Epithelial cell of proximal tubule (primary cell): ENCODE data around the gene GPR107. TPM values are rescaled to one million over a fixed set of nuclear protein-coding genes. Genes with fewer than 3 reads are reported as not detected.

Experiments used
- DNase-seq: peaks from one replicate; pipeline ENCODE4 v3.0.0-alpha.2; 2011; ENCODE audit warnings: low read depth
- H3K4me3 ChIP-seq: 2 replicates; pipeline ENCODE4 v1.5.1; 2011; ENCODE audit warnings: low read depth, mild to moderate bottlenecking, low read length
- total RNA-seq: library from RNA; depleted of rRNA; stranded (reverse); fragments of >200 nt; gene quantifications from 2 replicates; pipeline ENCODE4 v1.2.3, GENCODE V29; 2015
- TF ChIP-seq, protein P1 (sequence below): conservative IDR thresholded peaks from 2 replicates; pipeline ENCODE4 v1.5.1; 2012; ENCODE audit warnings: low read depth, mild to moderate bottlenecking, low read length

GPR107 gene
- total RNA-seq, 1 donor from 2014 or later: 13.5 TPM

GRCh38 chr9:130058887-130059286, 5.2 kb downstream of the GPR107 start:
- no peak overlapping the region for H3K4me3 ChIP-seq

DNA sequence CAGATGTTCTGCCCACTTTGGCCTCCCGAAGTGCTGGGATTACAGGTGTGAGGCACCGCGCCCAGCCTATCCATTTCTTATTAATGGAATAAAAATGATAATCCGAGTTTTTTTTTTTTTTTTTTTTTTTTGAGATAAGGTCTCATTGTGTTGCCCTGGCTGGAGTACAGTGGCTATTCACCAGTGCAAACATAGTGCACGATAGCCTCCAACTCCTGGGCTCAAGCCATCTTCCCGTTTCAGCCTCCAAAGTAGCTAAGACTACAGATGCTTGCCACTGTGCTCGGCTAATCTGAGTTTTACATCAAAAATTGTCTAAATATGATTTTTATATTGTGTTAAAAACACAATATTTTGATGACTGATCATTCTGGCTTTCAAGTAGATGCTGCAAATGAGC, 6.6 kb downstream of the GPR107 start:
- DNase-seq: no peak
- TF ChIP-seq, protein P1, sequence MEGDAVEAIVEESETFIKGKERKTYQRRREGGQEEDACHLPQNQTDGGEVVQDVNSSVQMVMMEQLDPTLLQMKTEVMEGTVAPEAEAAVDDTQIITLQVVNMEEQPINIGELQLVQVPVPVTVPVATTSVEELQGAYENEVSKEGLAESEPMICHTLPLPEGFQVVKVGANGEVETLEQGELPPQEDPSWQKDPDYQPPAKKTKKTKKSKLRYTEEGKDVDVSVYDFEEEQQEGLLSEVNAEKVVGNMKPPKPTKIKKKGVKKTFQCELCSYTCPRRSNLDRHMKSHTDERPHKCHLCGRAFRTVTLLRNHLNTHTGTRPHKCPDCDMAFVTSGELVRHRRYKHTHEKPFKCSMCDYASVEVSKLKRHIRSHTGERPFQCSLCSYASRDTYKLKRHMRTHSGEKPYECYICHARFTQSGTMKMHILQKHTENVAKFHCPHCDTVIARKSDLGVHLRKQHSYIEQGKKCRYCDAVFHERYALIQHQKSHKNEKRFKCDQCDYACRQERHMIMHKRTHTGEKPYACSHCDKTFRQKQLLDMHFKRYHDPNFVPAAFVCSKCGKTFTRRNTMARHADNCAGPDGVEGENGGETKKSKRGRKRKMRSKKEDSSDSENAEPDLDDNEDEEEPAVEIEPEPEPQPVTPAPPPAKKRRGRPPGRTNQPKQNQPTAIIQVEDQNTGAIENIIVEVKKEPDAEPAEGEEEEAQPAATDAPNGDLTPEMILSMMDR: no peak
- no peak overlapping the region for H3K4me3 ChIP-seq

More at GRCh38 chr9:130058887-130059286, 5.2 kb downstream of the GPR107 start:
- no peak for DNase-seq
- TF ChIP-seq, protein P1: no peak

DNA sequence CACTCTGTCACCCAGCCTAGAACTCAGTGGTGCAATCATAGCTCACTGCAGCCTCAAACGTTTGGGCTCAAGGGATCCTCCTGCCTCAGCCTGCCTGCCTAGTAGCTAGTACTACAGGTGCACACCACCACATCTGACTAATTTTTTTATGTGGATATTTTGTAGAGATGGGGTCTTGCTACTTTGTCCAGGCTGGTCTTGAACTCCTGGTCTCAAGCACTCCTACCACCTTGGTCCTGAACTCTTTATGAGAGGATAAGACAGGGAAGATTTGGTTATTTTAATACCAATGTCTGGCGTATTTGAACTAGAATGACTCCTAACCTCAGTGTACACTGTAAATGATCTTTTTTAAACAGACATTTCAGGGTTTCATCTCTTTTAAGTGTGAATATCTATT, 9.0 kb downstream of the GPR107 start:
- no peak for DNase-seq
- TF ChIP-seq, protein P1: no peak
- no peak overlapping the region for H3K4me3 ChIP-seq

DNA sequence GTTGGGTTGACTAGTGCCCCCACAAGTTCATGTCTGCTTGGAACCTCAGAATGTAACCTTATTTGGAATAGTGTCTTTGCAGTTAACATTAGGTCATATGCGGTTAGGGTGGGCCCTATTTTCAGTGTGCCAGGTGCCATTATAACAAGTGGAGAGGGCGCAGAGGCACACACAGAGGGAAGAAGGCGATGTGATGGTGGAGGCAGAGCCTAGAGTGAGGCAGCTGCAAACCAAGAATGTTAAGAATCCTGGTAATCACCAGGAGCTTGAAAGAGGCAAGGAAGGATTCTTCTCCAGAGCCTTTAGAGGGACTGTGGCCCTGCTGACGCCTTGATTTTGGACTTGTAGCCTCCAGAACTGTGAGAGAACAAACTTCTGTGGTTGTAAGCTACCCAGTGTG, 10.9 kb downstream of the GPR107 start:
- DNase-seq: no peak
- H3K4me3 ChIP-seq: no peak overlapping the region
- TF ChIP-seq, protein P1: no peak

DNA sequence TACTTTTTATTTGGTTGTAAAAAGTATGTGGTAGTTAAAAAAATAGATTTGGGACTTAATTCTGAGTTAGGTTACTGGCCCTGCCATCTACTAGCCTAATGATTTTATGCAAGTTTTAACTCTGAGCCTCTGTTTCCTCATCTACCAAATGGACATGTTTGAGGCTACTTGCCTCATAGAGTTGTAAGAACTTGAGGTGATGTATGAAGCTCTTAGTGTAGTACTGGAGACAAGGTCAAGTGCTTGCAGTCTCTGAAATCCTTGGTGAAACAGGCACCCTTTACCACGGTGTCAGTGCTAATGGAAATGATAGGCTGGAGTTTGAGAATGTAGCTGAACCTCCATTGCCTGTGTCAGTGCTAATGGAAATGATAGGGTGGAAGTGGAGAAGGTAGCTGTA, 15.3 kb downstream of the GPR107 start:
- TF ChIP-seq, protein P1: no peak
- no peak overlapping the region for H3K4me3 ChIP-seq
- DNase-seq: no peak

- TF ChIP-seq, protein P1: no peak
- no peak for DNase-seq
- H3K4me3 ChIP-seq: no peak overlapping the region
Measured at GRCh38 chr9:130072515-130073235, 19.0 kb downstream of the GPR107 start.

GRCh38 chr9:130073373-130073772, 19.7 kb downstream of the GPR107 start:
- no peak for DNase-seq
- no peak overlapping the region for H3K4me3 ChIP-seq
- TF ChIP-seq, protein P1: no peak
